Effector CD8-positive, alpha-beta T cell (primary cell): ENCODE results near the gene RHOB.

Experiments used
- DNase-seq: peaks from one replicate; lab custom pipeline; 2025; lab: John Stamatoyannopoulos, UW

RHOB gene

GRCh38 chr2:20438334-20439192 is 8.3 kb upstream of the RHOB start:
- no peak for DNase-seq

GRCh38 chr2:20439193-20439475 is 7.7 kb upstream of the RHOB start:
- DNase-seq = no peak

- no peak for DNase-seq
These were observed 7.4 kb upstream of the RHOB start for GRCh38 chr2:20439503-20439902.

- no peak for DNase-seq
These were observed 6.8 kb upstream of the RHOB start for GRCh38 chr2:20440001-20440560.

- DNase-seq = no peak
These were observed 3.5 kb upstream of the RHOB start for GRCh38 chr2:20443276-20443920.

GRCh38 chr2:20444101-20444992 is 2.5 kb upstream of the RHOB start:
- no peak for DNase-seq

GRCh38 chr2:20444993-20445910 is 1.6 kb upstream of the RHOB start:
- DNase-seq = no peak

GRCh38 chr2:20446255-20446916 is 488 bp upstream of the RHOB start:
- no peak for DNase-seq

GRCh38 chr2:20447437-20448245 is 767 bp downstream of the RHOB start:
- no peak for DNase-seq

GRCh38 chr2:20448246-20448976 is 1.5 kb downstream of the RHOB start:
- DNase-seq = no peak

- DNase-seq = no peak
These were observed 2.1 kb downstream of the RHOB start for GRCh38 chr2:20448977-20449306.

- no peak for DNase-seq
These were observed 2.8 kb downstream of the RHOB start for GRCh38 chr2:20449501-20450200.

- no peak for DNase-seq
These were observed 3.5 kb downstream of the RHOB start for GRCh38 chr2:20450201-20450999.

- no peak for DNase-seq
These were observed 4.1 kb downstream of the RHOB start for GRCh38 chr2:20451000-20451290.

GRCh38 chr2:20451341-20451740 is 4.5 kb downstream of the RHOB start:
- no peak for DNase-seq

GRCh38 chr2:20451761-20452499 is 5.1 kb downstream of the RHOB start:
- DNase-seq = no peak

GRCh38 chr2:20452551-20452950 is 5.7 kb downstream of the RHOB start:
- DNase-seq = no peak
